SK-N-SH (cell line): ENCODE measurements around the gene ALDH3A1. TPM values are rescaled to one million over a fixed set of nuclear protein-coding genes. Genes with fewer than 3 reads are reported as not detected.

Source experiments
- CTCF ChIA-PET: fragments of 300-600, 350-600 bp; formaldehyde crosslinking; extraction: SDS; loops from one replicate; lab custom pipeline; 2021; lab: Yijun Ruan, JAX
- POLR2A ChIA-PET: fragments of 350-600 bp; sonication (Branson Sonifier 250); formaldehyde crosslinking; extraction: SDS; loops from one replicate; lab custom pipeline; 2020; ENCODE audit warnings: antibody characterized with exemption, inconsistent platforms; lab: Yijun Ruan, JAX
- DNase-seq: peaks from one replicate; pipeline ENCODE4 v3.0.0; 2012
- H2AFZ ChIP-seq: fragments of 200-600 bp; sonication (generic); 2 replicates; pipeline ENCODE4 v1.8.1; 2016; ENCODE audit warnings: antibody characterized with exemption, mild to moderate bottlenecking, low read depth
- H3F3A ChIP-seq: fragments of 200-600 bp; sonication (generic); replicated peaks from 2 replicates; pipeline ENCODE3; 2016; ENCODE audit warnings: antibody characterized with exemption, mild to moderate bottlenecking; ENCODE audit not compliant: insufficient read depth
- H3K27ac ChIP-seq, 2 experiments: fragments of 200-500 bp in 1 of 2; fragments of 200-600 bp in 1 of 2; sonication (Bioruptor generic) in 1 of 2; sonication (generic), shearing (Covaris generic) in 1 of 2; 2 replicates each; pipeline versions ENCODE4 v1.5.1 to v1.6.1; 2014 to 2016; ENCODE audit warnings: low read depth in 2 of 2, inconsistent platforms in 1 of 2, low read length in 1 of 2, mild to moderate bottlenecking in 1 of 2, mixed read lengths in 1 of 2
- H3K27me3 ChIP-seq: fragments of 200-600 bp; sonication (generic), shearing (Covaris generic); 2 replicates; pipeline ENCODE4 v1.6.1; 2016; ENCODE audit warnings: mixed run types; ENCODE audit not compliant: insufficient read depth
- H3K36me3 ChIP-seq, 2 experiments: fragments of 200-500 bp in 1 of 2; fragments of 200-600 bp in 1 of 2; sonication (Bioruptor generic) in 1 of 2; sonication (generic) in 1 of 2; replicated peaks in 1 of 2; 2 replicates each; pipeline versions ENCODE3 to v1.5.1; 2014 to 2016; ENCODE audit warnings: low read length in 1 of 2, mild to moderate bottlenecking in 1 of 2; ENCODE audit not compliant: insufficient read depth in 2 of 2, control insufficient read depth in 1 of 2
- H3K4me1 ChIP-seq, 2 experiments: fragments of 200-500 bp in 1 of 2; fragments of 200-600 bp in 1 of 2; sonication (Bioruptor generic) in 1 of 2; sonication (generic), shearing (Covaris generic) in 1 of 2; 2 replicates each; pipeline versions ENCODE4 v1.5.1 to v1.6.1; 2014 to 2016; ENCODE audit warnings: low read depth in 1 of 2, low read length in 1 of 2, mixed run types in 1 of 2; ENCODE audit not compliant: insufficient read depth in 2 of 2, control insufficient read depth in 1 of 2
- H3K4me2 ChIP-seq: fragments of 200-600 bp; sonication (generic), shearing (Covaris generic); 2 replicates; pipeline ENCODE4 v1.6.1; 2017; ENCODE audit warnings: mixed run types
- H3K4me3 ChIP-seq, 2 experiments: fragments of 200-500 bp in 1 of 2; fragments of 200-600 bp in 1 of 2; sonication (Bioruptor generic) in 1 of 2; sonication (generic), shearing (Covaris generic) in 1 of 2; 2 replicates each; pipeline versions ENCODE4 v1.5.1 to v1.8.1; 2014 to 2016; ENCODE audit warnings: low read depth in 2 of 2, inconsistent platforms in 1 of 2, low read length in 1 of 2, mild to moderate bottlenecking in 1 of 2, mixed read lengths in 1 of 2, moderate library complexity in 1 of 2
- H3K79me2 ChIP-seq: fragments of 200-600 bp; sonication (generic); 2 replicates; pipeline ENCODE4 v1.8.1; 2017; ENCODE audit warnings: mild to moderate bottlenecking; ENCODE audit not compliant: insufficient read depth
- H3K9ac ChIP-seq: fragments of 200-600 bp; sonication (generic); 2 replicates; pipeline ENCODE4 v1.6.1; 2017; ENCODE audit warnings: mixed run types
- H3K9me2 ChIP-seq: fragments of 200-600 bp; sonication (generic); 2 replicates; pipeline ENCODE4 v1.6.1; 2017; ENCODE audit warnings: mixed run types
- H3K9me3 ChIP-seq: fragments of 200-600 bp; sonication (generic); 2 replicates; pipeline ENCODE4 v1.6.1; 2017; ENCODE audit warnings: mixed run types, mild to moderate bottlenecking, moderate library complexity
- H4K20me1 ChIP-seq: fragments of 200-600 bp; sonication (generic); 2 replicates; pipeline ENCODE4 v1.6.1; 2017; ENCODE audit warnings: mild to moderate bottlenecking, mixed run types; ENCODE audit not compliant: insufficient read depth
- CTCF ChIP-seq: fragments of 200-600 bp; sonication (generic); IDR thresholded peaks from 2 replicates; pipeline ENCODE4 v1.6.1; 2017; ENCODE audit warnings: antibody characterized with exemption, mild to moderate bottlenecking, moderate library complexity
- ELF1 ChIP-seq: IDR thresholded peaks from 2 replicates; pipeline ENCODE4 v1.4.0; 2012
- EP300 ChIP-seq, 2 experiments: IDR thresholded peaks; 2 replicates each; pipeline versions ENCODE4 v1.4.0 to v1.6.1; 2012; ENCODE audit warnings: borderline replicate concordance in 1 of 2, low read depth in 1 of 2, low read length in 1 of 2
- EZH2phosphoT487 ChIP-seq: fragments of 200-600 bp; sonication (generic); IDR thresholded peaks from 2 replicates; pipeline ENCODE4 v1.6.1; 2017; ENCODE audit warnings: low read depth, mixed run types, mild to moderate bottlenecking, antibody characterized with exemption, moderate library complexity, borderline replicate concordance
- JUND ChIP-seq: IDR thresholded peaks from 2 replicates; pipeline ENCODE4 v1.4.0; 2012
- MAX ChIP-seq: IDR thresholded peaks from 2 replicates; pipeline ENCODE4 v1.4.0; 2012; ENCODE audit warnings: low read depth
- NFIC ChIP-seq: IDR thresholded peaks from 2 replicates; pipeline ENCODE4 v1.4.0; 2012; ENCODE audit warnings: borderline replicate concordance
- PBX3 ChIP-seq: IDR thresholded peaks from 2 replicates; pipeline ENCODE4; 2012
- RAD21 ChIP-seq: IDR thresholded peaks from 2 replicates; pipeline ENCODE4 v1.6.1; 2012; ENCODE audit warnings: mild to moderate bottlenecking, low read length
- RCOR1 ChIP-seq: fragments of 150-350 bp; IDR thresholded peaks from 2 replicates; pipeline ENCODE4 v1.6.1; 2017; ENCODE audit warnings: antibody characterized with exemption, low read length
- REST ChIP-seq: IDR thresholded peaks from 2 replicates; pipeline ENCODE4 v1.6.1; 2012; ENCODE audit warnings: mild to moderate bottlenecking, low read depth, low read length, moderate library complexity
- RFX5 ChIP-seq: IDR thresholded peaks from 2 replicates; pipeline ENCODE4 v1.6.1; 2012; ENCODE audit warnings: mild to moderate bottlenecking, improper control_type of control experiment, low read length
- SIN3A ChIP-seq: IDR thresholded peaks from 2 replicates; pipeline ENCODE4 v1.6.1; 2012; ENCODE audit warnings: low read depth, mild to moderate bottlenecking, low read length, moderate library complexity, borderline replicate concordance
- TEAD4 ChIP-seq: IDR thresholded peaks from 2 replicates; pipeline ENCODE4 v1.4.0; 2012; ENCODE audit warnings: mild to moderate bottlenecking, borderline replicate concordance; ENCODE audit not compliant: insufficient read depth
- ZBTB33 ChIP-seq: IDR thresholded peaks from 2 replicates; pipeline ENCODE4 v1.4.0; 2012; ENCODE audit warnings: low read depth, borderline replicate concordance
- WGBS: methylation state at CpG from one replicate; pipeline ENCODE4 v1.1.6; 2017; ENCODE audit warnings: low lambda C conversion rate; 5-methylcytosine and 5-hydroxymethylcytosine counted together
- polyA plus RNA-seq, 3 experiments: library from polyadenylated mRNA; depleted of rRNA; stranded (reverse); fragments of >200 nt; gene quantifications; 2 replicates each; pipeline ENCODE4 v1.2.3, GENCODE V29; 2012

ALDH3A1 gene
- polyA plus RNA-seq, 1 of the 3 experiments (the other 2 are of a cell fraction), result 0.79 TPM

GRCh38 chr17:19750835-19751234 lies 2.7 kb upstream of the ALDH3A1 start:
- H2AFZ ChIP-seq, result no peak overlapping the region
- WGBS, result 80% methylated on average over 3 of the region's 3 CpGs
- no peak overlapping the region for H3K4me2 ChIP-seq
- no peak overlapping the region for H3K9ac ChIP-seq
- H3F3A ChIP-seq, result peaks cover 16% of the 10 kb centered on the region
- no peaks in the 10 kb centered on the region for H3K27me3 ChIP-seq
- H3K4me1 ChIP-seq, result peaks cover 10 to 18% of the 10 kb centered on the region in 2 experiments; a peak in 3 of 4 replicates
- H3K9me3 ChIP-seq, result no peaks in the 10 kb centered on the region
- H3K4me3 ChIP-seq, result no peak overlapping the region
- no peak for DNase-seq
- no peaks in the 10 kb centered on the region for H3K36me3 ChIP-seq
- POLR2A ChIA-PET, result no interaction called here
- no peak for TF ChIP-seq EZH2phosphoT487
- TF ChIP-seq MAX, result no peak
- TF ChIP-seq SIN3A, result no peak
- TF ChIP-seq CTCF, result no peak
- TF ChIP-seq TEAD4, result no peak
- no peak for TF ChIP-seq RCOR1
- no peak for TF ChIP-seq EP300 (IDR thresholded peaks at IDR 0.05; ENCODE audit: borderline replicate concordance in 1 of 2, low read depth in 1 of 2, low read length in 1 of 2)
- no peak for TF ChIP-seq ZBTB33
- no peak for TF ChIP-seq ELF1
- H3K9me2 ChIP-seq, result no peaks in the 10 kb centered on the region
- H3K79me2 ChIP-seq, result no peaks in the 10 kb centered on the region
- H3K27ac ChIP-seq, result no peak overlapping the region
- CTCF ChIA-PET, result interaction anchor here (1.8 to 4.1 kb wide), 3 partner anchors 12 to 238 kb away, joined by 5 to 31 read pairs (median 27); no protein-coding TSS in a partner anchor
- no peaks in the 10 kb centered on the region for H4K20me1 ChIP-seq

DNA sequence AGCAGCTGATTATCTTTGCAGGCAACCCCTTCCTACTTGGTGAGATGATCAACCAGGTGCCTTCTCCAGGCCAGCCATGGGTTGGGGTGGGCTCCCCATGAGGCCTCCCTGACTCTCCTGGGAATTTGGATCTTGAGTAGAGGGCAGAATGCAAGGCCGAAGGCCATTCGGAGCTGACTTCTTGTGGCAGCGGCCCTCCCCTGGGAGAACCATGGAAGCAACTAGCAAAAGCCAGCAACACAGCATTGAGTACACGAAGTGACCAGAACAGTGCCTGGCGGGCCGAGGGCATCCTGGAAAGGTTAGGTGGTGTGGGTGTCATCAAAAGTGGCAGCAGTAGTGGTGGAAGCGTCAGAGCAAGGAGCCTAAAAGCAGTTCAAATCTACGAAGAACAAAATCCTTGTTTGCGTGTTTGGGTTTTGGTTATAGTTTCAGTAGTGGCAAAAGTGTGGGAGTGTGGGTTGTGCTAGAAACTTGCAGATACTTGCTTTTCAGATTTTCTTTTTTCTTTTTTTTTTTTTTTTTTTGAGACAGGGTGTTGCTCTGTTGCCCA lies 2.0 kb upstream of the ALDH3A1 start:
- CTCF ChIA-PET, result interaction anchor here (1.7 to 4.1 kb wide), 4 partner anchors 13 to 237 kb away, joined by 5 to 27 read pairs (median 16); no protein-coding TSS in a partner anchor
- Histone ChIP-seq H3K9me2 (no peaks in the 10 kb centered on the region), H3K9ac (no peak overlapping the region), H3K36me3 (no peaks in the 10 kb centered on the region), H3K27ac (no peak overlapping the region), H2AFZ (no peak overlapping the region), H3F3A (peaks cover 16% of the 10 kb centered on the region), H4K20me1 (no peaks in the 10 kb centered on the region), H3K27me3 (no peaks in the 10 kb centered on the region), H3K9me3 (no peaks in the 10 kb centered on the region), H3K4me2 (no peak overlapping the region), H3K79me2 (no peaks in the 10 kb centered on the region), H3K4me3 (no peak overlapping the region), H3K4me1 (peaks cover 11 to 18% of the 10 kb centered on the region in 2 experiments; a peak in 3 of 4 replicates)
- POLR2A ChIA-PET, result no interaction called here
- no peak for DNase-seq
- 97% methylated on average over 9 of the region's 9 CpGs for WGBS
- TF ChIP-seq REST (no peak), ZBTB33 (no peak), RAD21 (no peak), NFIC (no peak), PBX3 (no peak), RFX5 (no peak), SIN3A (no peak), RCOR1 (no peak), JUND (no peak)
